ENCODE data around the gene TGFB3.

DNA sequence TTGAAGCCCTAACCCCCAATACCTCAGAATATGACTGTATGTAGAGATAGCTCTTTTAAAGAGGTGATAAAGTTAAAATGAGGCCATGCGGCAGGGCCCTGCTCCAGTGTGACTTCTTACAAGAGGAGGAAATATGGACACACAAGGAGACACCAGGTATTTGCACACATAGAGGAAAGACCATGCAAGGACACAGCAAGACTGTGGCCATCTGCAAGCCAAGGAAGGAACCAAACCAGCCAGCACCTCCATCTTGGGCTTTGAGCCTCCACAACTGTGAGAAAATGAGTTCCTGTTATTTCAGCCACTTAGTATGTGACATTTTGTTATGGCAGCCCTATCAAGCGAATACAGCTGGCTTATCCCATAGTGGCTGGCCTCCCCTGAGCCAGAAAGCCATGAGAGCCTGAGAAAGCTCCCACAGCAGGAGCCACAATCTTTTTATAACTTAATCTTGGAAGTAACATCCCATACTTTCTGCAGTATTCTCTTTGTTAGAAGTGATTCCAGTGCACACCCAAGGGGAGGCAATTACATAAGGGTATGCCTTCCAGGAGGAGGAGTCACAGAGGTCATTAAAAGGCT is 48.0 kb downstream of the TGFB3 start:
- TF ChIP-seq, protein P1, sequence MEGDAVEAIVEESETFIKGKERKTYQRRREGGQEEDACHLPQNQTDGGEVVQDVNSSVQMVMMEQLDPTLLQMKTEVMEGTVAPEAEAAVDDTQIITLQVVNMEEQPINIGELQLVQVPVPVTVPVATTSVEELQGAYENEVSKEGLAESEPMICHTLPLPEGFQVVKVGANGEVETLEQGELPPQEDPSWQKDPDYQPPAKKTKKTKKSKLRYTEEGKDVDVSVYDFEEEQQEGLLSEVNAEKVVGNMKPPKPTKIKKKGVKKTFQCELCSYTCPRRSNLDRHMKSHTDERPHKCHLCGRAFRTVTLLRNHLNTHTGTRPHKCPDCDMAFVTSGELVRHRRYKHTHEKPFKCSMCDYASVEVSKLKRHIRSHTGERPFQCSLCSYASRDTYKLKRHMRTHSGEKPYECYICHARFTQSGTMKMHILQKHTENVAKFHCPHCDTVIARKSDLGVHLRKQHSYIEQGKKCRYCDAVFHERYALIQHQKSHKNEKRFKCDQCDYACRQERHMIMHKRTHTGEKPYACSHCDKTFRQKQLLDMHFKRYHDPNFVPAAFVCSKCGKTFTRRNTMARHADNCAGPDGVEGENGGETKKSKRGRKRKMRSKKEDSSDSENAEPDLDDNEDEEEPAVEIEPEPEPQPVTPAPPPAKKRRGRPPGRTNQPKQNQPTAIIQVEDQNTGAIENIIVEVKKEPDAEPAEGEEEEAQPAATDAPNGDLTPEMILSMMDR (IDR thresholded peaks at IDR 0.05) = no peak
- no peak for TF ChIP-seq POLR2A (IDR thresholded peaks at IDR 0.05)
